GM21447 (cell line): ENCODE measurements around the gene PGM2.

ENCODE experiments used
- ATAC-seq: cut with Tn5 transposase; IDR thresholded peaks from one replicate; pipeline ENCODE4 v1.9.1; 2021; ENCODE audit not compliant: unreplicated experiment

PGM2 gene

GRCh38 chr4:37860266-37860665 lies 33.8 kb downstream of the PGM2 start:
- no peak for ATAC-seq

GRCh38 chr4:37862961-37863360 lies 36.5 kb downstream of the PGM2 start:
- ATAC-seq = no peak

- no peak for ATAC-seq
Observed at GRCh38 chr4:37864786-37865185, 38.3 kb downstream of the PGM2 start.

- no peak for ATAC-seq
Observed at GRCh38 chr4:37865450-37865849, 39.0 kb downstream of the PGM2 start.

- ATAC-seq = no peak
Observed at GRCh38 chr4:37867102-37867501, 40.6 kb downstream of the PGM2 start.

GRCh38 chr4:37868238-37868637 lies 41.8 kb downstream of the PGM2 start:
- ATAC-seq = no peak

- ATAC-seq = no peak
Observed at GRCh38 chr4:37872310-37872988, 46.0 kb downstream of the PGM2 start.

- ATAC-seq = no peak
Observed at GRCh38 chr4:37873386-37873785, 46.9 kb downstream of the PGM2 start.

GRCh38 chr4:37876156-37876555 lies 49.7 kb downstream of the PGM2 start:
- ATAC-seq = no peak

- ATAC-seq = no peak
Observed at GRCh38 chr4:37879365-37879764, 52.9 kb downstream of the PGM2 start.

- ATAC-seq = no peak
Observed at GRCh38 chr4:37881811-37882210, 55.3 kb downstream of the PGM2 start.

GRCh38 chr4:37882665-37883296 lies 56.3 kb downstream of the PGM2 start:
- no peak for ATAC-seq

GRCh38 chr4:37884855-37885487 lies 58.5 kb downstream of the PGM2 start:
- no peak for ATAC-seq

GRCh38 chr4:37885496-37885895 lies 59.0 kb downstream of the PGM2 start:
- no peak for ATAC-seq

- peak; percentile 2 for ATAC-seq
Observed at GRCh38 chr4:37889849-37890800, 63.6 kb downstream of the PGM2 start.

- peak; percentile 27 for ATAC-seq
Observed at GRCh38 chr4:37890801-37891259, 64.3 kb downstream of the PGM2 start, which contains the start of gene TBC1D1. TSS of gene TBC1D1 (plus strand) at chr4:37891084. CDS start at chr4:37902096, 11,012 bp downstream.

- peak; percentile 62 for ATAC-seq
Observed at GRCh38 chr4:37891260-37892159, 65.0 kb downstream of the PGM2 start.

GRCh38 chr4:37892641-37893040 lies 66.2 kb downstream of the PGM2 start:
- ATAC-seq = peak; percentile 56

GRCh38 chr4:37893164-37893563 lies 66.7 kb downstream of the PGM2 start:
- no peak for ATAC-seq

- no peak for ATAC-seq
Observed at GRCh38 chr4:37895271-37895670, 68.8 kb downstream of the PGM2 start.
